GM12872 (cell line): ENCODE results near the gene ZNF672.

Source experiments
- TF ChIP-seq, protein P1 (sequence below): IDR thresholded peaks from 3 replicates; pipeline ENCODE4 v1.5.1; 2011; ENCODE audit warnings: low read depth, mild to moderate bottlenecking, low read length, moderate library complexity; ENCODE audit not compliant: insufficient read depth

The ZNF672 gene

DNA sequence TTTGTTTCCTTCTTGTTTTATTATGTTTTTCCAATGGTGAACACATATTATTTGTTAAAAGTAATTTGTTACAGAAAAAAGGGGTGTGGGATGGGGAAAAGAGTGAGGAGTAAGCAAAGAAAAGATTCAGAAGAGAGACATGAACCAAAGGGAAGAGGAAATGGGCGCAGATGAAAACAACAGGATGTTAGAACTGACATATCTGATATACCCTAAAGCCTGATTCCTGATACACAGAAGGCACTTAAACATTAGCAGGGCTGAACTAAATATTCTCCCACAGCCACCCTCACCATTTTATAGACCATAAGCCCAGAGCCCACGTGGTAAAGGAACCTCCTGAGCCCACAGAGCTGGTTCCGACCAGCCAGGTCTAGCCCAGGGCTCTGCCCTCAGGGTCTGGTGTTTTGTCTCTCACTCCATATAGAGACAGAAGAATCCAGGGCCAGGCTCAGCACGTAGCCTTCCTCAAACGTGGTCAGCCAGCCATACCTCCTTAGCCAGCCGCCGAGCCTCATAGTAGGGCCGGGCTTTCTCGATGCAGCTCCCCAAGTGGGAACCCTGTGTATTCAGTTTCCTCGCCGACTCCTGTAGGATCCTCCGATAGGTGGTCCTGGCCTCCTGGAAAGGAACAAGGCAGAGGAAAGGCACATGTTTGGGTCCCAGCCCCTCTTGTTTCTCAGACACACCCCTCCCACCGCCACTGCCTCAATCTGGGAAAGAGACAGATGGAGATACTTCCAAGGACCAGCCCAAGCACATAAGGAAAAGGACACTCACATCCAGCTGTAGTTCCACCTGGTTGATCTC lies 21.8 kb upstream of the ZNF672 start:
- TF ChIP-seq, protein P1, sequence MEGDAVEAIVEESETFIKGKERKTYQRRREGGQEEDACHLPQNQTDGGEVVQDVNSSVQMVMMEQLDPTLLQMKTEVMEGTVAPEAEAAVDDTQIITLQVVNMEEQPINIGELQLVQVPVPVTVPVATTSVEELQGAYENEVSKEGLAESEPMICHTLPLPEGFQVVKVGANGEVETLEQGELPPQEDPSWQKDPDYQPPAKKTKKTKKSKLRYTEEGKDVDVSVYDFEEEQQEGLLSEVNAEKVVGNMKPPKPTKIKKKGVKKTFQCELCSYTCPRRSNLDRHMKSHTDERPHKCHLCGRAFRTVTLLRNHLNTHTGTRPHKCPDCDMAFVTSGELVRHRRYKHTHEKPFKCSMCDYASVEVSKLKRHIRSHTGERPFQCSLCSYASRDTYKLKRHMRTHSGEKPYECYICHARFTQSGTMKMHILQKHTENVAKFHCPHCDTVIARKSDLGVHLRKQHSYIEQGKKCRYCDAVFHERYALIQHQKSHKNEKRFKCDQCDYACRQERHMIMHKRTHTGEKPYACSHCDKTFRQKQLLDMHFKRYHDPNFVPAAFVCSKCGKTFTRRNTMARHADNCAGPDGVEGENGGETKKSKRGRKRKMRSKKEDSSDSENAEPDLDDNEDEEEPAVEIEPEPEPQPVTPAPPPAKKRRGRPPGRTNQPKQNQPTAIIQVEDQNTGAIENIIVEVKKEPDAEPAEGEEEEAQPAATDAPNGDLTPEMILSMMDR: no peak

DNA sequence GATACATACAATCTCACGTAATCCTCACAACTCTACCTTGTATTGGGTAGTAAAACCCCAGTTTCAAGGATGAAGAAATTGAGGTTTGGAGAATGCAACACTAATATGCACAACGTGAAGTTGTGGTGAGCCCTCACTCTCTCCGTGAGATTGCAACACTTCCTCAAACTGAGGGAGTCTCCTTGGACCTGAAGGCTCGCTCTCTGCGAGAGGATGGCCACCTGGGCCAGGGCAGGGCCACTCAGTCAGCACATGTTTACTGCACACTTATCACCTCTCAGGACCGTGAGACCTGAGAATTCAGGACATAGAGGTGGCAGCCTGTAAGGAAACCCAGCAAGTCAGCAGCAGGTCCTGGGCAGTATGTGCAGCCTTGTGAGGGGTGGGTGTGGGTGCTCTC lies 21.0 kb upstream of the ZNF672 start:
- TF ChIP-seq, protein P1: no peak

DNA sequence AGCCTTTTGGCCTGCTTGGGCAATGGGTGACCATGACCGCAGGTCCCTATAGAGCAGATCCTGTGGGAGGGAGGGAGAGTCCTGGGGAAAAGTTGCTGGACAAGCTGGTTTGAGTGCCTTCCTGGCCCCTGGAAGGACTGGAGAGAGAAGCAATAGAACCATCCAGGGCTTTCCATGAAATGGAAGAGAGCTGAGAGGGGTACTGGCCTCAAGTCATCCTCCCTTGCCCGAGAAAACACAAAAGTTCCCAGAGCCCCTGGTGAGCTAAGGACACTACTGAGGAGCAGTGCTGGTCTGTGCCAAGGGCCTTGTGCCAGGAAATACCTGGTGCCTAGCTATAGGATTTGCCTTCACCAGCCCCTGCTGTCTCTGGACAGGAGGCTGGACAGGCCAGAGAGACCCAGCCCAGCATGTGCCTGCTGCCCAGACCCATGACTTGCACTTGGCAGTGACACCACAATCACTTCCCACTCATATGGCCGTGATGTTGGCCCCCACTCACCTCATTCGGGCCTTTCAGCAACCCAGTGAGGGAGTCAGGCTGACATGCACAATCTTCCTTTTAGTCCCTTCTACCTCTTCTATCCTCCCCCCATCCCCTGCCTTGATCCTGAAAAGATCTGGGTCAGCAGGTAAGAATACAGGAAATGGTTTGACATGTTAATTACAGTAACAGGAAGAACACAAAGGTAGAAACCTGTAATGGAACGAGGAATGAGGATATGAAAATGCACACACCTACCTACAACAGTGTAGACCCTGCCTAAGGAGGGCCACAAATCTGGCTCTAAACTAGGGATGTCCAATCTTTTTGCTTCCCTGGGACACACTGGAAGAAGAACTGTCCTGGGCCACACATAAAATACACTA lies 19.3 kb upstream of the ZNF672 start:
- TF ChIP-seq, protein P1: no peak

DNA sequence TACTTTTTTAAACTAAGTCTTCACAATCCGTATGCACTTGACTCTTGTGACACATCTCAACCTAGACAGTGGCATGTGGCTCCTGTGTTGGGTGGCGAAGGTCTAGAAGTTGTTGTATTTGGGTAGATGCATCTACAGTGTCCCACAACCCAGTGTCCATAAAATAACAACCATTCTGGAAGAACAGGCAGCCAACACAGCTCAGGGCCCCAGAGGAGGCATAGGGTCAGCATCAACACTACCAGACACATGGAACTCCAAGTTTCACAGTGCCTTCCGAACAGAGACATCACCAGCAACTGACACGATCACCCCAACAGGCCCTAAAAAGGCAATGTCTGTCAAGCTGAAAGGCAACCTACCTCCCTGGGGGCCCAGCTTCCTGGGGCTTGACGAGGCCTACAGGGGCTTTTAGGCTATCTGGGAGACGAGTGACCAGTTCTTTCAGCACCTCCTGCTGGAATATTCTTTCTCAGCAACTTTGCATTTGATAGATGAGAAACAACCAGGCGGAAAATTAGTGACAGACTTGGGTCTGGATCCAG lies 17.9 kb upstream of the ZNF672 start:
- TF ChIP-seq, protein P1: no peak

DNA sequence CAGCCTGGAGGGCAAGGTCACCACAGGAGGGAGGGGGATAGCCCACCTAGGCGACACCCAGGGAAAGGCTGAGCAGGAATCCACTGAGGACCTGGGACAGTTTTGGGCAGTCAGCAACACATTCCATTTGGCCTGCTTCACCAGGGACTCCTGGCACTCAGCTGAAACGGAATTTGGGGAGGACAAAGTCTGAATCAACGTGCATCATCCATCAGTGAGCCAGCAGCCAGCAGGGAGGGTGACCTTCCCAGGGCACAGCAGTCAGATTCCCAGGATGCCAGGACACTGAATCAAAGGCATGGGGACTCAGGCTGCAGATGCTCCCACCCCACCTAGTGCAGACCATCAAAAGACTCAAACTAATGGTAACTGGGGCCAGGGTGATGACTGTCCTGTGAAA lies 16.9 kb upstream of the ZNF672 start:
- TF ChIP-seq, protein P1: no peak

DNA sequence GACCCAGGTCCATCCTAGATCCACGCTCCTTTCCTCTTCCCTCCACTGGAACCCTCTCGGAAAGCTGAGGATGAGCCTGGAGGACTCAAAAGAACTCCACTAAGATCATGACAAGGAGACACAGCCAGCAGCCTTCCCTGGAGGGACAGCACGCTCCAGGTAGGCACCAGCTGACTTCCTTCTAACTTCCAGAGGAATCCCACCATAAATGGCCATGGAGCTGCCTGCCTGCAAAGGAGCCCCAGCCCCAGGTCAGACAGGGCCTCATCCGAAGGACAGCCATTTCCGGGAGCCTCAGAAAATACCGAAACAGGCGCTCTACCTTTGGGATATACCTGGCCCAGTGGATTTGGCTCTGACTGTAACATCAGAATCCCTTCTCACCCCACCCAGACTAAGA lies 16.4 kb upstream of the ZNF672 start:
- TF ChIP-seq, protein P1: no peak

DNA sequence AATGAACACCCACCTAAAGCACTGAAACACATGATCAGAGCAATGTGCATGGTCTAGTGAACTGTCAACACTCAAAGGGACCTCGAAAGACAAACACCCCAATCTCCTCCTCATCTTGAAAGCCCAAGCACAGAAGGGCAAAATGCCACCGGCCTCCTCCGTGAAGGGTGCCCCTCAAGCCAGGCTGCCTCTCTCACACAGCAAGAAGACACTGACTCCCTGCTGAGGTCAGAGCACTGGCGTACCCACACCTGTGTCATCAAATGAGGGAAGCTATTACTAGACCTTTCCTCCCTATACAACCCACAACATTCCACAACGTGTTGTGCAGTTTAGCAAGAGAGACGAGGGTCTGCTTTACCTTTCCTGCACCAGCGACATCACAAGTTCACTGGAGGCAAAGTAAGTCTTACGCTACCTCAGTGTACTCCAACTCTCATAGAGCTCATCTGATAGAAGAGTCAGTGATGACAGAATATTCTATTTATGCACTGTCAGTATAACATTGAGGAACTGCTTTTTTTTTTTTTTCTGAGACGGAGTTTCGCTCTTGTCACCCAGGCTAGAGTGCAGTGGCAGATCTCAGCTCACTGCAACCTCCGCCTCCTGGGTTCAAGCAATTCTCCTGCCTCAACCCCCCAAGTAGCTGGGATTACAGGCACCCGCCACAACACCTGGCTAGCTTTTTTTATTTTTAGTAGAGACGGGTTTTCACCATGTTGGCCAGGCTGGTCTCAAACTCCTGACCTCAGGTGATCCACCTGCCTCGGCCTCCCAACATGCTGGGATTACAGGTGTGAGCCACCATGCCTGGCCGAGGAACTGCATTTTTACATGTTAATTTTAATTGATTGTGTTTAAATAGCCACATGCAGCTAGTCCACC lies 15.6 kb upstream of the ZNF672 start:
- TF ChIP-seq, protein P1: no peak
